GM12878 (cell line): Measurements from ENCODE around the gene PCARE. TPM values are rescaled to one million over a fixed set of nuclear protein-coding genes. Genes with fewer than 3 reads are reported as not detected.

Source experiments
- ATAC-seq: fragments of 200-7000 bp; cut with Tn5 transposase; 3 replicates; pipeline ENCODE4 v1.9.1; 2020; ENCODE audit warnings: mild to moderate bottlenecking, moderate library complexity
- Bru-seq: library from RNA; stranded (reverse); fragments of 400-500 nt; gene quantifications from one replicate; lab custom pipeline; 2021; lab: Mats Ljungman, UMichigan
- BruChase-seq, 2 experiments: library from RNA; stranded (reverse); fragments of 400-500 nt; gene quantifications; one replicate each; lab custom pipeline; 2021; lab: Mats Ljungman, UMichigan
- BruUV-seq: library from RNA; stranded (reverse); fragments of 400-500 nt; replicated peaks from 2 replicates; lab custom pipeline; 2021; lab: Mats Ljungman, UMichigan
- CTCF ChIA-PET: fragments of 300-600 bp; sonication (Branson Sonifier 250); formaldehyde crosslinking; extraction: SDS; loops from one replicate; lab custom pipeline; 2021; ENCODE audit warnings: inconsistent platforms; lab: Yijun Ruan, JAX
- POLR2A ChIA-PET: fragments of 350-600 bp; formaldehyde crosslinking; extraction: SDS; loops from one replicate; lab custom pipeline; 2021; ENCODE audit warnings: inconsistent platforms; lab: Charles Lee
- RAD21 ChIA-PET: fragments of 300-600 bp; sonication (Branson Sonifier 250); formaldehyde crosslinking; loops from one replicate; lab custom pipeline; 2023; ENCODE audit warnings: antibody characterized with exemption; ENCODE audit not compliant: unreplicated experiment; lab: Charles Lee
- SMC1A ChIA-PET: fragments of 300-600 bp; sonication (Branson Sonifier 250); formaldehyde crosslinking; loops from one replicate; lab custom pipeline; 2023; ENCODE audit not compliant: unreplicated experiment, uncharacterized antibody; lab: Charles Lee
- DNase-seq: peaks from one replicate; pipeline ENCODE4 v3.0.0-alpha.2; 2011; ENCODE audit warnings: low read depth, low spot score
- FAIRE-seq: peaks from 3 replicates; lab custom pipeline; 2011; peaks lifted over from hg19 to GRCh38; lab: Jason Lieb, UNC
- H2AFZ ChIP-seq: 2 replicates; pipeline ENCODE4 v1.6.0; 2011; ENCODE audit warnings: low read depth, low read length, control low read depth; ENCODE audit not compliant: control insufficient read depth
- H3K27ac ChIP-seq: 2 replicates; pipeline ENCODE4 v1.5.1; 2011; ENCODE audit warnings: control low read depth; ENCODE audit not compliant: control insufficient read depth, insufficient read depth
- H3K27me3 ChIP-seq, 2 experiments: replicated peaks in 1 of 2; 2 replicates each; pipeline versions ENCODE4 v1.6.0 to v1.6.1; 2011; ENCODE audit warnings: low read length in 1 of 2; ENCODE audit not compliant: control insufficient read depth in 2 of 2, insufficient read depth in 2 of 2
- H3K36me3 ChIP-seq, 2 experiments: 2 replicates each; pipeline ENCODE4 v1.5.1; 2011; ENCODE audit warnings: low read length in 1 of 2; ENCODE audit not compliant: control insufficient read depth in 2 of 2, insufficient read depth in 2 of 2
- H3K4me1 ChIP-seq: 2 replicates; pipeline ENCODE4 v1.6.1; 2011; ENCODE audit warnings: mild to moderate bottlenecking, low read length, moderate library complexity, mixed read lengths; ENCODE audit not compliant: control insufficient read depth, insufficient read depth
- H3K4me2 ChIP-seq: 2 replicates; pipeline ENCODE4 v1.6.0; 2011; ENCODE audit warnings: control low read depth; ENCODE audit not compliant: control insufficient read depth, insufficient read depth
- H3K4me3 ChIP-seq: fragments of 200-600 bp; sonication (generic); 2 replicates; pipeline ENCODE4 v1.5.1; 2016
- H3K79me2 ChIP-seq: 2 replicates; pipeline ENCODE4 v1.6.0; 2011; ENCODE audit warnings: low read length; ENCODE audit not compliant: control insufficient read depth, insufficient read depth
- H3K9ac ChIP-seq: 2 replicates; pipeline ENCODE4 v1.8.0; 2011; ENCODE audit warnings: low read length, control low read depth, mixed read lengths; ENCODE audit not compliant: control insufficient read depth, insufficient read depth
- H3K9me3 ChIP-seq: replicated peaks from 3 replicates; pipeline ENCODE4 v1.5.1; 2011; ENCODE audit warnings: mild to moderate bottlenecking, low read length; ENCODE audit not compliant: control insufficient read depth, insufficient read depth
- H4K20me1 ChIP-seq: 2 replicates; pipeline ENCODE4 v1.6.0; 2011; ENCODE audit not compliant: control insufficient read depth, insufficient read depth
- BMI1 ChIP-seq: fragments of 450-650 bp; IDR thresholded peaks from 2 replicates; pipeline ENCODE4 v1.6.1; 2016; ENCODE audit warnings: mild to moderate bottlenecking, moderate library complexity, borderline replicate concordance
- IKZF1 ChIP-seq: fragments of 450-650 bp; conservative IDR thresholded peaks from 2 replicates; pipeline ENCODE4 v1.6.1; 2017; ENCODE audit warnings: antibody characterized with exemption, mild to moderate bottlenecking
- KDM1A ChIP-seq: fragments of 200-600 bp; sonication (generic); IDR thresholded peaks from 2 replicates; pipeline ENCODE4 v1.6.1; 2016; ENCODE audit warnings: borderline replicate concordance
- MYC ChIP-seq: IDR thresholded peaks from 2 replicates; pipeline ENCODE4 v1.6.1; 2011; ENCODE audit warnings: mild to moderate bottlenecking, low read length, moderate library complexity, inconsistent platforms; ENCODE audit not compliant: insufficient read depth, insufficient replicate concordance, insufficient read length, severe bottlenecking
- POU2F2 ChIP-seq: IDR thresholded peaks from 3 replicates; pipeline ENCODE4 v1.6.1; 2011; ENCODE audit warnings: low read depth, mild to moderate bottlenecking, low read length, borderline replicate concordance
- RCOR1 ChIP-seq: conservative IDR thresholded peaks from 2 replicates; pipeline ENCODE4 v1.6.1; 2012; ENCODE audit warnings: low read depth, low read length, improper control_type of control experiment
- whole genome bisulfite sequencing: methylation state at CpG from one replicate; pipeline ENCODE4 v1.1.6; 2016; ENCODE audit warnings: low lambda C conversion rate; ENCODE audit not compliant: insufficient replicate concordance, insufficient coverage; ENCODE audit errors: missing lambda C conversion rate; 5-methylcytosine and 5-hydroxymethylcytosine counted together
- in situ Hi-C: fragments of 300-500 bp; cut with MboI; formaldehyde crosslinking; loops from 9 replicates; pipeline ENCODE4 v1.14.3; 2018; ENCODE audit warnings: mixed read lengths
- intact Hi-C: fragments of 100-400 bp; cut with micrococcal nuclease; formaldehyde crosslinking; loops from one replicate; pipeline ENCODE4 v1.14.2; 2022; ENCODE audit not compliant: unreplicated experiment
- long read RNA-seq, 2 experiments: library from polyadenylated mRNA; unstranded; transcript quantifications; one replicate each; pipeline ENCODE4 v2.0.0, GENCODE V29; 2019 to 2020
- polyA minus RNA-seq, 3 experiments: library from RNA; depleted of rRNA, polyadenylated mRNA; stranded (reverse); fragments of >200 nt; gene quantifications; 2 replicates each; pipeline ENCODE4 v1.2.3, GENCODE V29; 2011
- polyA plus RNA-seq, 11 experiments: library from polyadenylated mRNA; depleted of rRNA in 4 of 11; unstranded in 6 of 11; stranded (reverse) in 5 of 11; fragments of >200 nt; fragmentation: Nextera tagmentation in 4 of 11; fragmentation: Illumina TruSeq in 1 of 11; extraction: Ambion mirVana in 4 of 11; extraction: Trizol in 1 of 11; gene quantifications; 1 replicate in 1 of 11; 2 replicates in 10 of 11; pipeline versions ENCODE4 v1.2.1 to v1.2.3, GENCODE V29; 2011 to 2016; ENCODE audit warnings: inconsistent platforms in 2 of 11, missing spikeins in 2 of 11, low read depth in 1 of 11
- total RNA-seq, 4 experiments: library from RNA; depleted of rRNA in 3 of 4; stranded (reverse); fragments of >200 nt in 3 of 4; fragmentation: Illumina TruSeq in 1 of 4; extraction: Trizol in 1 of 4; gene quantifications; 2 replicates each; pipeline versions ENCODE4 v1.2.1 to v1.2.3, GENCODE V29; 2013 to 2021

Gene PCARE
- not detected in 2 replicates for total RNA-seq (2013; cell fraction: nucleolus; rRNA removed)
- total RNA-seq (2014; rRNA removed): 0.05 and 0.06 TPM in 2 replicates
- total RNA-seq (2014; rRNA removed; fragmentation: Illumina TruSeq; extraction: Trizol): under 0.01 and 0.04 TPM in 2 replicates
- 0.03 and 0.08 TPM in 2 replicates for total RNA-seq (2021)
- not detected for polyA plus RNA-seq (2011; ENCODE audit: low read depth)
- not detected in 2 replicates for polyA plus RNA-seq (2011; rRNA removed)
- polyA plus RNA-seq (2011; cell fraction: cytosol; rRNA removed): under 0.01 TPM in 1 of 2 replicates, not detected in the other
- 0.03 TPM in 1 of 2 replicates, not detected in the other for polyA plus RNA-seq (2011; cell fraction: nucleus; rRNA removed)
- polyA plus RNA-seq (2012): 0.01 TPM in 1 of 2 replicates, not detected in the other
- 0.02 and 0.06 TPM in 2 replicates for polyA plus RNA-seq (2014; fragmentation: Illumina TruSeq; extraction: Trizol)
- not detected for polyA plus RNA-seq (2014; fragmentation: Nextera tagmentation; extraction: Ambion mirVana)
- 0.08 and 0.09 TPM in 2 replicates for polyA plus RNA-seq (2014; rRNA removed)
- polyA plus RNA-seq (2016; fragmentation: Nextera tagmentation; extraction: Ambion mirVana): not detected
- polyA minus RNA-seq (2011; rRNA and poly(A)+ RNA removed): under 0.01 TPM in 2 replicates
- polyA minus RNA-seq (2011; cell fraction: cytosol; rRNA and poly(A)+ RNA removed): not detected in 2 replicates
- polyA minus RNA-seq (2011; cell fraction: nucleus; rRNA and poly(A)+ RNA removed): not detected in 2 replicates
- Bru-seq, nascent RNA: not detected
- BruChase-seq, experiment 1, labeled RNA remaining after a 6-hour chase: not detected
- not detected for BruChase-seq, experiment 2, labeled RNA remaining after a 2-hour chase
- long read RNA-seq, experiment 1: 0 reads
- long read RNA-seq, experiment 2: 0 reads

- Histone ChIP-seq H3K36me3 (no peaks in the 10 kb centered on the region), H3K4me2 (peak within 1 kb of the TSS; percentile 18; the same call in 1 of the 2 replicates), H4K20me1 (no peaks in the 10 kb centered on the region), H3K9ac (no peak within 1 kb of the TSS), H3K27me3 (no peaks in the 10 kb centered on the region), H3K4me3 (no peak within 1 kb of the TSS), H3K27ac (no peak within 1 kb of the TSS), H2AFZ (peak within 1 kb of the TSS; percentile 5; the same call in 1 of the 2 replicates), H3K9me3 (peaks cover 2% of the 10 kb centered on the region; the same call in 1 of the 3 replicates), H3K79me2 (no peaks in the 10 kb centered on the region), H3K4me1 (peaks cover 3% of the 10 kb centered on the region; the same call in 1 of the 2 replicates)
- no peak for TF ChIP-seq MYC
- no peak for TF ChIP-seq BMI1
- TF ChIP-seq IKZF1: no peak
- no peak for TF ChIP-seq KDM1A
- TF ChIP-seq RCOR1: no peak
- no peak for TF ChIP-seq POU2F2
- CTCF ChIA-PET: interaction anchor here (0.7 kb wide), 1 partner anchor 620 kb away, joined by 3 read pairs; no protein-coding TSS in a partner anchor
- POLR2A ChIA-PET: no interaction called here
- DNase-seq: no peak
- FAIRE-seq: no peak
- in situ Hi-C loops (no loop called here), intact Hi-C loops (loop anchor here (5.0 kb wide), 1 partner anchor 38 kb away; no protein-coding TSS in a partner anchor)
- BruUV-seq: no TSS peak
- WGBS: 83% methylated on average over 8 of the region's 8 CpGs
- no peak for ATAC-seq
- SMC1A ChIA-PET: interaction anchor here (1.6 to 1.7 kb wide), 2 partner anchors 9 to 56 kb away, joined by 5 to 7 read pairs; no protein-coding TSS in a partner anchor
- RAD21 ChIA-PET: interaction anchor here (1.3 kb wide), 1 partner anchor 9 kb away, joined by 4 read pairs; no protein-coding TSS in a partner anchor
These were observed at the start of gene PCARE for GRCh38 chr2:29074411-29074810. Gene PCARE (minus strand): TSS chr2:29074523. CDS start chr2:29074261, 262 bp downstream.
